Measurements from ENCODE around the gene SLC35G1. TPM values are rescaled to one million over a fixed set of nuclear protein-coding genes. Genes with fewer than 3 reads are reported as not detected.

SLC35G1 gene
- total RNA-seq, 1 experiment from 2014 or later: 1.3 TPM

DNA sequence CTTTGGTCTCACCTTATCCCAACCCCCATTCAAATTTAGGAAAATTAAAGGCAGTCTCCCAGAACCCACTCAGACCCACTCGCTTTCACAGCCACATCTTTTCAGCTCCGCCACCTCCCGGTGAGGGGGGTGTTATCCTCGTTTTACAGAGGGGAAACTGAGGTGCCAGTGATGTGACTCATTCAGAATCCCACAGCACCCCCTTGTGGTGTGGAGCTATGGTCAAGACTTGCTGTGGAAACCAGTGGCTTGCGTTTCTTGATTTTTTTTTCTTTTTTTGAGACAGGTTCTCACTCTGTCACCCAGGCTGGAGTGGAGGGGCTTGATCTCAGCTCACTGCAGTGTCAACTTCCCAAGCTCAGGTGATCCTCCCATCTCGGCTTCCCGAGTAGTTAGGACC, 27.6 kb downstream of the SLC35G1 start:
- DNase-seq (ENCODE audit: low read depth): no peak
- in situ Hi-C loops (cut with HindIII; ENCODE audit: low pct_unique_long_range_greater_than_20kb, low sequenced_read_pairs): no loop called here

GRCh38 chr10:93926613-93927012, 32.8 kb downstream of the SLC35G1 start:
- no peak for DNase-seq (ENCODE audit: low read depth)
- in situ Hi-C loops (cut with HindIII; ENCODE audit: low pct_unique_long_range_greater_than_20kb, low sequenced_read_pairs): no loop called here

- no peak for DNase-seq (ENCODE audit: low read depth)
- in situ Hi-C loops (cut with HindIII; ENCODE audit: low pct_unique_long_range_greater_than_20kb, low sequenced_read_pairs): no loop called here
Measured at GRCh38 chr10:93938140-93938539, 44.4 kb downstream of the SLC35G1 start.

DNA sequence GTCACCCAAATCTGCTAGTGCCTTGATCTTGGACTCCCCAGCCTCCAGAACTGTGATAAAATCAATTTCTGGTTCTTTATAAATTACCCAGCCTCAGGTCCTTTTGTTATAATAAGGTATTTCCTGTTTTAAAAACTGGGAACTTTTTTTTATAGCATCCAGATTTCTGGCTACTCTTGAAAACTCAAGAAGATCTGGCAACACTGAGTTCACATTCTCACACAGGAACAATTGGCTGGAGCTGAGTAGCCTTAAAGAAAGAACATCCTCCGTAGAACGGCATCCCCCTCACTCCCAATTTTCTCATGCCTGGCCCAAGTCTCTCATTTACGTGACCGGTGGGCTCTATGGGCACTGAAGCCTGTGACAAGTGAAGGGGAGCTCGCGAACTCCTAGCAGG, 47.1 kb downstream of the SLC35G1 start:
- in situ Hi-C loops (cut with HindIII; ENCODE audit: low pct_unique_long_range_greater_than_20kb, low sequenced_read_pairs): no loop called here
- no peak for DNase-seq (ENCODE audit: low read depth)

- no peak for DNase-seq (ENCODE audit: low read depth)
- in situ Hi-C loops (cut with HindIII; ENCODE audit: low pct_unique_long_range_greater_than_20kb, low sequenced_read_pairs): no loop called here
Measured at GRCh38 chr10:93941606-93942005, 47.8 kb downstream of the SLC35G1 start.

- in situ Hi-C loops (cut with HindIII; ENCODE audit: low pct_unique_long_range_greater_than_20kb, low sequenced_read_pairs): no loop called here
- DNase-seq (ENCODE audit: low read depth): no peak
Measured at GRCh38 chr10:93945819-93946218, 52.0 kb downstream of the SLC35G1 start.

DNA sequence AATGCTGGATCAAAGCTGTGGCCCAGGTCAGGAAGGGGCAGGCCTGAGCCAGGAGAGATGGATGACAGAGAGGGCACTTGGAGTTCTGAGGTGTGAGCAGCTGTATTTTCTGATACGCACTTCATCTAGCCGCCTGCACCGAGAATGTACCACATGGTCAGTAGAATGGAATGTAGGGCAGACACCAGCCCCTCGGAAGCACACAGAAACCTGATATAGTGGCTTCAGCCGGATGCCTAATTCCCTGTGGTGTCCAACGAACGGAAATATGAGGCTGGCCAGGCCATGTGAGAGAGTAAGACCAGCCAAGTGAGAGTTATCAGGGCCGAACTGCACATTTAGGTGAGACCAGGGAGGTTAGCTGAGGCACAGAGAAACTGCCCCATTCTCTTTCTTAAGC, 53.3 kb downstream of the SLC35G1 start:
- no peak for DNase-seq (ENCODE audit: low read depth)
- in situ Hi-C loops (cut with HindIII; ENCODE audit: low pct_unique_long_range_greater_than_20kb, low sequenced_read_pairs): no loop called here

GRCh38 chr10:93947524-93947923, 53.7 kb downstream of the SLC35G1 start:
- in situ Hi-C loops (cut with HindIII; ENCODE audit: low pct_unique_long_range_greater_than_20kb, low sequenced_read_pairs): no loop called here
- DNase-seq (ENCODE audit: low read depth): no peak

GRCh38 chr10:93951905-93952304, 58.1 kb downstream of the SLC35G1 start:
- in situ Hi-C loops (cut with HindIII; ENCODE audit: low pct_unique_long_range_greater_than_20kb, low sequenced_read_pairs): no loop called here
- no peak for DNase-seq (ENCODE audit: low read depth)

Other genes starting within 250 kb of the SLC35G1 start
- gene FRA10AC1, start 191.4 kb upstream of the SLC35G1 start, total RNA-seq (2014; rRNA removed; shearing (Covaris generic); ENCODE audit: low replicate concordance): 0.67 and 3.9 TPM in 2 replicates
- not detected in 2 replicates for gene LGI1, start 136.0 kb upstream of the SLC35G1 start, total RNA-seq (2014; rRNA removed; shearing (Covaris generic); ENCODE audit: low replicate concordance)
- gene PLCE1, start 100.0 kb downstream of the SLC35G1 start, total RNA-seq (2014; rRNA removed; shearing (Covaris generic); ENCODE audit: low replicate concordance): 0.70 and 1.0 TPM in 2 replicates

Data from Caki2 (cell line).